GM23338 (cell line): ENCODE data around the gene TRAK1. TPM values are rescaled to one million over a fixed set of nuclear protein-coding genes. Genes with fewer than 3 reads are reported as not detected.

Source experiments
- ATAC-seq: fragments of 200-7000 bp; cut with Tn5 transposase; 3 replicates; pipeline ENCODE4 v1.9.1; 2020
- DNase-seq: peaks from one replicate; pipeline ENCODE4 v3.0.0-alpha.2; 2015; ENCODE audit warnings: low spot score
- H2AFZ ChIP-seq: fragments of 200-600 bp; sonication (generic); 2 replicates; pipeline ENCODE4 v1.8.0; 2016; ENCODE audit warnings: antibody characterized with exemption, mild to moderate bottlenecking, moderate library complexity
- H3F3A ChIP-seq: fragments of 200-600 bp; sonication (generic); replicated peaks from 2 replicates; pipeline ENCODE4 v1.8.0; 2017; ENCODE audit warnings: antibody characterized with exemption, mixed run types, low read depth
- H3K27ac ChIP-seq: fragments of 200-600 bp; sonication (generic); 2 replicates; pipeline ENCODE4 v1.6.1; 2016; ENCODE audit warnings: low read depth
- H3K27me3 ChIP-seq: fragments of 200-600 bp; sonication (generic); 2 replicates; pipeline ENCODE4 v1.8.0; 2016; ENCODE audit warnings: mild to moderate bottlenecking, mixed run types, moderate library complexity; ENCODE audit not compliant: insufficient read depth
- H3K36me3 ChIP-seq: fragments of 200-600 bp; sonication (generic); 2 replicates; pipeline ENCODE4 v1.8.0; 2016; ENCODE audit warnings: mild to moderate bottlenecking; ENCODE audit not compliant: insufficient read depth
- H3K4me1 ChIP-seq: fragments of 200-600 bp; sonication (generic); 2 replicates; pipeline ENCODE4 v1.8.0; 2016; ENCODE audit warnings: mild to moderate bottlenecking, moderate library complexity; ENCODE audit not compliant: insufficient read depth
- H3K4me2 ChIP-seq: fragments of 200-600 bp; sonication (generic); 2 replicates; pipeline ENCODE4 v1.7.1; 2017; ENCODE audit warnings: mixed run types
- H3K4me3 ChIP-seq: fragments of 200-600 bp; sonication (generic); 2 replicates; pipeline ENCODE4 v1.6.1; 2016; ENCODE audit warnings: mixed run types
- H3K79me2 ChIP-seq: fragments of 200-600 bp; sonication (generic); replicated peaks from 2 replicates; pipeline ENCODE4 v1.8.0; 2017; ENCODE audit warnings: mild to moderate bottlenecking; ENCODE audit not compliant: insufficient read depth
- H3K9me2 ChIP-seq: fragments of 200-600 bp; sonication (generic); 2 replicates; pipeline ENCODE4 v1.8.0; 2017; ENCODE audit not compliant: insufficient read depth
- H4K20me1 ChIP-seq: fragments of 200-600 bp; sonication (generic); replicated peaks from 2 replicates; pipeline ENCODE4 v1.8.0; 2017; ENCODE audit warnings: mild to moderate bottlenecking; ENCODE audit not compliant: insufficient read depth
- H3K27ac Mint-ChIP-seq: 2 replicates; pipeline ENCODE4 v1.8.0; 2020; ENCODE audit warnings: inconsistent platforms, mild to moderate bottlenecking, moderate library complexity, mixed read lengths
- H3K27me3 Mint-ChIP-seq: 3 replicates; pipeline ENCODE4 v1.8.0; 2022; ENCODE audit warnings: low read depth, mild to moderate bottlenecking, moderate library complexity, mixed read lengths, inconsistent platforms; ENCODE audit not compliant: insufficient read depth, poor library complexity
- H3K36me3 Mint-ChIP-seq: 3 replicates; pipeline ENCODE4 v1.8.0; 2021; ENCODE audit warnings: low read depth, mild to moderate bottlenecking, inconsistent platforms, moderate library complexity, mixed read lengths
- H3K4me1 Mint-ChIP-seq: 3 replicates; pipeline ENCODE4 v1.8.0; 2020; ENCODE audit warnings: mild to moderate bottlenecking, inconsistent platforms, mixed read lengths
- H3K4me3 Mint-ChIP-seq: 3 replicates; pipeline ENCODE4 v1.8.0; 2021; ENCODE audit warnings: moderate library complexity, mild to moderate bottlenecking, inconsistent platforms, mixed read lengths
- H3K9me3 Mint-ChIP-seq: 3 replicates; pipeline ENCODE4 v1.8.0; 2020; ENCODE audit warnings: moderate library complexity, mild to moderate bottlenecking, inconsistent platforms, mixed read lengths
- CREB1 ChIP-seq: fragments of 250-450 bp; sonication (Bioruptor Pico); IDR thresholded peaks from 2 replicates; pipeline ENCODE4 v1.5.0; 2020; ENCODE audit warnings: low read depth, mild to moderate bottlenecking, moderate library complexity
- EZH2phosphoT487 ChIP-seq: fragments of 200-600 bp; sonication (generic); IDR thresholded peaks from one replicate; pipeline ENCODE4 v1.8.1; 2018; ENCODE audit warnings: antibody characterized with exemption; ENCODE audit not compliant: unreplicated experiment
- JUNB ChIP-seq: IDR thresholded peaks from one replicate; pipeline ENCODE4 v1.6.1; 2016; ENCODE audit warnings: antibody characterized with exemption; ENCODE audit not compliant: unreplicated experiment
- NANOG ChIP-seq: IDR thresholded peaks from 2 replicates; pipeline ENCODE4 v1.6.1; 2016; ENCODE audit warnings: antibody characterized with exemption, borderline replicate concordance
- ZNF462 ChIP-seq: fragments of 250-450 bp; sonication (Bioruptor Pico); IDR thresholded peaks from 2 replicates; pipeline ENCODE4 v1.5.0; 2020; ENCODE audit warnings: mild to moderate bottlenecking, moderate library complexity
- polyA plus RNA-seq: library from polyadenylated mRNA; unstranded; fragments of >200 nt; fragmentation: Nextera tagmentation; extraction: Ambion mirVana; gene quantifications from 2 replicates; pipeline ENCODE4 v1.2.1, GENCODE V29; 2016
- total RNA-seq: library from RNA; depleted of rRNA; stranded (reverse); fragments of >200 nt; shearing (Covaris generic); gene quantifications from 2 replicates; pipeline ENCODE4 v1.2.3, GENCODE V29; 2014
- TF ChIP-seq, protein P1 (sequence below): IDR thresholded peaks from 2 replicates; pipeline ENCODE4 v1.6.1; 2016; ENCODE audit warnings: antibody characterized with exemption

Gene TRAK1
- total and polyA plus RNA-seq, 2 experiments from 2014 or later = 13.4 to 47.4 TPM

- TF ChIP-seq ZNF462 (CRISPR knock-in tag) (no peak), JUNB (no peak)
- TF ChIP-seq, protein P1, sequence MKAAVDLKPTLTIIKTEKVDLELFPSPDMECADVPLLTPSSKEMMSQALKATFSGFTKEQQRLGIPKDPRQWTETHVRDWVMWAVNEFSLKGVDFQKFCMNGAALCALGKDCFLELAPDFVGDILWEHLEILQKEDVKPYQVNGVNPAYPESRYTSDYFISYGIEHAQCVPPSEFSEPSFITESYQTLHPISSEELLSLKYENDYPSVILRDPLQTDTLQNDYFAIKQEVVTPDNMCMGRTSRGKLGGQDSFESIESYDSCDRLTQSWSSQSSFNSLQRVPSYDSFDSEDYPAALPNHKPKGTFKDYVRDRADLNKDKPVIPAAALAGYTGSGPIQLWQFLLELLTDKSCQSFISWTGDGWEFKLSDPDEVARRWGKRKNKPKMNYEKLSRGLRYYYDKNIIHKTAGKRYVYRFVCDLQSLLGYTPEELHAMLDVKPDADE = no peak
These were observed 75.1 kb downstream of the TRAK1 start (continued) for GRCh38 chr3:42166214-42166613.

GRCh38 chr3:42166662-42167300 lies 75.6 kb downstream of the TRAK1 start:
- no peaks in the 10 kb centered on the region for H3K27me3 ChIP-seq
- Mint-ChIP-seq H3K9me3 (no peaks in the 10 kb centered on the region), H3K36me3 (no peaks in the 10 kb centered on the region), H3K27ac (no peak overlapping the region), H3K4me3 (no peak overlapping the region), H3K4me1 (peaks cover 16% of the 10 kb centered on the region), H3K27me3 (peaks cover 4% of the 10 kb centered on the region)
- DNase-seq (no peak), ATAC-seq (peak; percentile 41; the same call in 2 of the 3 replicates)
- peaks cover 9% of the 10 kb centered on the region; the same call in 1 of the 2 replicates for H3K4me1 ChIP-seq
- peaks cover 87% of the 10 kb centered on the region for H3K79me2 ChIP-seq
- no peak overlapping the region for H3K4me2 ChIP-seq
- H3K9me2 ChIP-seq = no peaks in the 10 kb centered on the region
- H3K27ac ChIP-seq = no peak overlapping the region
- H3K36me3 ChIP-seq = no peaks in the 10 kb centered on the region
- no peak overlapping the region for H2AFZ ChIP-seq
- H4K20me1 ChIP-seq = peaks cover 9% of the 10 kb centered on the region; the same call in 1 of the 2 replicates
- TF ChIP-seq, protein P1 = no peak
- TF ChIP-seq JUNB = no peak
- no peak for TF ChIP-seq NANOG
- no peak for TF ChIP-seq CREB1
- TF ChIP-seq EZH2phosphoT487 = no peak
- no peak overlapping the region for H3K4me3 ChIP-seq
- no peaks in the 10 kb centered on the region for H3F3A ChIP-seq
